GM23338 (cell line): Measurements from ENCODE around the gene GPX1. TPM values are rescaled to one million over a fixed set of nuclear protein-coding genes. Genes with fewer than 3 reads are reported as not detected.

Experiments
- ATAC-seq: fragments of 200-7000 bp; cut with Tn5 transposase; 3 replicates; pipeline ENCODE4 v1.9.1; 2020
- DNase-seq: peaks from one replicate; pipeline ENCODE4 v3.0.0-alpha.2; 2015; ENCODE audit warnings: low spot score
- H2AFZ ChIP-seq: fragments of 200-600 bp; sonication (generic); 2 replicates; pipeline ENCODE4 v1.8.0; 2016; ENCODE audit warnings: antibody characterized with exemption, mild to moderate bottlenecking, moderate library complexity
- H3F3A ChIP-seq: fragments of 200-600 bp; sonication (generic); replicated peaks from 2 replicates; pipeline ENCODE4 v1.8.0; 2017; ENCODE audit warnings: antibody characterized with exemption, mixed run types, low read depth
- H3K27ac ChIP-seq: fragments of 200-600 bp; sonication (generic); 2 replicates; pipeline ENCODE4 v1.6.1; 2016; ENCODE audit warnings: low read depth
- H3K27me3 ChIP-seq: fragments of 200-600 bp; sonication (generic); 2 replicates; pipeline ENCODE4 v1.8.0; 2016; ENCODE audit warnings: mild to moderate bottlenecking, mixed run types, moderate library complexity; ENCODE audit not compliant: insufficient read depth
- H3K36me3 ChIP-seq: fragments of 200-600 bp; sonication (generic); 2 replicates; pipeline ENCODE4 v1.8.0; 2016; ENCODE audit warnings: mild to moderate bottlenecking; ENCODE audit not compliant: insufficient read depth
- H3K4me1 ChIP-seq: fragments of 200-600 bp; sonication (generic); 2 replicates; pipeline ENCODE4 v1.8.0; 2016; ENCODE audit warnings: mild to moderate bottlenecking, moderate library complexity; ENCODE audit not compliant: insufficient read depth
- H3K4me2 ChIP-seq: fragments of 200-600 bp; sonication (generic); 2 replicates; pipeline ENCODE4 v1.7.1; 2017; ENCODE audit warnings: mixed run types
- H3K4me3 ChIP-seq: fragments of 200-600 bp; sonication (generic); 2 replicates; pipeline ENCODE4 v1.6.1; 2016; ENCODE audit warnings: mixed run types
- H3K79me2 ChIP-seq: fragments of 200-600 bp; sonication (generic); replicated peaks from 2 replicates; pipeline ENCODE4 v1.8.0; 2017; ENCODE audit warnings: mild to moderate bottlenecking; ENCODE audit not compliant: insufficient read depth
- H3K9me2 ChIP-seq: fragments of 200-600 bp; sonication (generic); 2 replicates; pipeline ENCODE4 v1.8.0; 2017; ENCODE audit not compliant: insufficient read depth
- H4K20me1 ChIP-seq: fragments of 200-600 bp; sonication (generic); replicated peaks from 2 replicates; pipeline ENCODE4 v1.8.0; 2017; ENCODE audit warnings: mild to moderate bottlenecking; ENCODE audit not compliant: insufficient read depth
- H3K27ac Mint-ChIP-seq: 2 replicates; pipeline ENCODE4 v1.8.0; 2020; ENCODE audit warnings: inconsistent platforms, mild to moderate bottlenecking, moderate library complexity, mixed read lengths
- H3K27me3 Mint-ChIP-seq: 3 replicates; pipeline ENCODE4 v1.8.0; 2022; ENCODE audit warnings: low read depth, mild to moderate bottlenecking, moderate library complexity, mixed read lengths, inconsistent platforms; ENCODE audit not compliant: insufficient read depth, poor library complexity
- H3K36me3 Mint-ChIP-seq: 3 replicates; pipeline ENCODE4 v1.8.0; 2021; ENCODE audit warnings: low read depth, mild to moderate bottlenecking, inconsistent platforms, moderate library complexity, mixed read lengths
- H3K4me1 Mint-ChIP-seq: 3 replicates; pipeline ENCODE4 v1.8.0; 2020; ENCODE audit warnings: mild to moderate bottlenecking, inconsistent platforms, mixed read lengths
- H3K4me3 Mint-ChIP-seq: 3 replicates; pipeline ENCODE4 v1.8.0; 2021; ENCODE audit warnings: moderate library complexity, mild to moderate bottlenecking, inconsistent platforms, mixed read lengths
- H3K9me3 Mint-ChIP-seq: 3 replicates; pipeline ENCODE4 v1.8.0; 2020; ENCODE audit warnings: moderate library complexity, mild to moderate bottlenecking, inconsistent platforms, mixed read lengths
- CTCF ChIP-seq, 2 experiments: fragments of 200-600 bp in 1 of 2; sonication (generic) in 1 of 2; conservative IDR thresholded peaks; 2 replicates each; pipeline versions ENCODE4 v1.5.1 to v1.6.1; 2016 to 2017; ENCODE audit warnings: antibody characterized with exemption in 2 of 2, low read depth in 2 of 2, mild to moderate bottlenecking in 2 of 2, moderate library complexity in 1 of 2
- ETS1 ChIP-seq: IDR thresholded peaks from 2 replicates; pipeline ENCODE4 v1.6.1; 2016; ENCODE audit warnings: antibody characterized with exemption
- EZH2 ChIP-seq: fragments of 200-600 bp; sonication (generic); IDR thresholded peaks from one replicate; pipeline ENCODE4 v1.8.0; 2017; ENCODE audit warnings: antibody characterized with exemption, mild to moderate bottlenecking, low read depth; ENCODE audit not compliant: unreplicated experiment
- EZH2phosphoT487 ChIP-seq: fragments of 200-600 bp; sonication (generic); IDR thresholded peaks from one replicate; pipeline ENCODE4 v1.8.1; 2018; ENCODE audit warnings: antibody characterized with exemption; ENCODE audit not compliant: unreplicated experiment
- JUNB ChIP-seq: IDR thresholded peaks from one replicate; pipeline ENCODE4 v1.6.1; 2016; ENCODE audit warnings: antibody characterized with exemption; ENCODE audit not compliant: unreplicated experiment
- NANOG ChIP-seq: IDR thresholded peaks from 2 replicates; pipeline ENCODE4 v1.6.1; 2016; ENCODE audit warnings: antibody characterized with exemption, borderline replicate concordance
- POLR2AphosphoS5 ChIP-seq: IDR thresholded peaks from 2 replicates; pipeline ENCODE4 v1.6.1; 2016; ENCODE audit warnings: antibody characterized with exemption, low read depth
- REST ChIP-seq: IDR thresholded peaks from one replicate; pipeline ENCODE4 v1.6.1; 2018; ENCODE audit warnings: antibody characterized with exemption; ENCODE audit not compliant: unreplicated experiment
- STAT1 ChIP-seq: IDR thresholded peaks from one replicate; pipeline ENCODE4 v1.6.1; 2016; ENCODE audit warnings: antibody characterized with exemption; ENCODE audit not compliant: unreplicated experiment
- ZNF114 ChIP-seq: fragments of 250-450 bp; sonication (Bioruptor Pico); IDR thresholded peaks from 2 replicates; pipeline ENCODE4 v1.5.0; 2020; ENCODE audit warnings: mild to moderate bottlenecking, moderate library complexity
- ZNF331 ChIP-seq: fragments of 250-450 bp; sonication (Bioruptor Pico); IDR thresholded peaks from 2 replicates; pipeline ENCODE4 v1.5.0; 2020; ENCODE audit warnings: low read depth, mild to moderate bottlenecking, moderate library complexity
- polyA plus RNA-seq: library from polyadenylated mRNA; unstranded; fragments of >200 nt; fragmentation: Nextera tagmentation; extraction: Ambion mirVana; gene quantifications from 2 replicates; pipeline ENCODE4 v1.2.1, GENCODE V29; 2016
- total RNA-seq: library from RNA; depleted of rRNA; stranded (reverse); fragments of >200 nt; shearing (Covaris generic); gene quantifications from 2 replicates; pipeline ENCODE4 v1.2.3, GENCODE V29; 2014

Gene GPX1
- total and polyA plus RNA-seq, 2 experiments from 2014 or later: 247 to 394 TPM

- peaks cover 2% of the 10 kb centered on the region for H3K27me3 Mint-ChIP-seq
- DNase-seq (no peak), ATAC-seq (no peak)
- H3K36me3 Mint-ChIP-seq: peaks cover 53% of the 10 kb centered on the region; the same call in 2 of the 3 replicates
- Histone ChIP-seq H4K20me1 (no peaks in the 10 kb centered on the region), H3K4me1 (0 out of 2 replicates have a peak, but pooled peaks cover 1% of the 10 kb centered on the region), H3K36me3 (no peaks in the 10 kb centered on the region), H3K4me2 (no peak overlapping the region), H3K79me2 (peaks cover 22% of the 10 kb centered on the region), H3K4me3 (no peak overlapping the region), H2AFZ (no peak overlapping the region), H3K27ac (no peak overlapping the region), H3F3A (0 out of 2 replicates have a peak, but pooled peaks cover 2% of the 10 kb centered on the region), H3K27me3 (no peaks in the 10 kb centered on the region), H3K9me2 (no peaks in the 10 kb centered on the region)
- TF ChIP-seq ZNF331 (CRISPR knock-in tag): no peak
- no peak for TF ChIP-seq POLR2AphosphoS5
- TF ChIP-seq REST: no peak
- no peak for TF ChIP-seq NANOG
- no peak for TF ChIP-seq STAT1
- no peak overlapping the region for H3K27ac Mint-ChIP-seq
- no peak overlapping the region for H3K4me3 Mint-ChIP-seq
- H3K4me1 Mint-ChIP-seq: peaks cover 4% of the 10 kb centered on the region; the same call in 2 of the 3 replicates
- no peaks in the 10 kb centered on the region; the same call in 2 of the 3 replicates for H3K9me3 Mint-ChIP-seq
These were observed 24.1 kb downstream of the GPX1 start for GRCh38 chr3:49333916-49334633.

GRCh38 chr3:49333091-49333490 lies 25.1 kb downstream of the GPX1 start:
- H2AFZ ChIP-seq: no peak overlapping the region
- H3K4me1 ChIP-seq: no peaks in the 10 kb centered on the region
- no peak for DNase-seq
- Mint-ChIP-seq H3K4me3 (no peak overlapping the region), H3K36me3 (peaks cover 58% of the 10 kb centered on the region; the same call in 2 of the 3 replicates), H3K27me3 (peaks cover 2% of the 10 kb centered on the region), H3K4me1 (peaks cover under 1% of the 10 kb centered on the region; the same call in 1 of the 3 replicates), H3K27ac (no peak overlapping the region), H3K9me3 (no peaks in the 10 kb centered on the region)
- H3F3A ChIP-seq: 0 out of 2 replicates have a peak, but pooled peaks cover 2% of the 10 kb centered on the region
- no peaks in the 10 kb centered on the region for H4K20me1 ChIP-seq
- H3K79me2 ChIP-seq: peaks cover 13% of the 10 kb centered on the region
- no peaks in the 10 kb centered on the region for H3K36me3 ChIP-seq
- no peak for ATAC-seq
- H3K4me2 ChIP-seq: no peak overlapping the region
- no peak overlapping the region for H3K27ac ChIP-seq
- H3K9me2 ChIP-seq: no peaks in the 10 kb centered on the region
- no peak overlapping the region for H3K4me3 ChIP-seq
- H3K27me3 ChIP-seq: no peaks in the 10 kb centered on the region
- TF ChIP-seq STAT1 (no peak), JUNB (no peak), CTCF (conservative IDR thresholded peaks at IDR 0.05; ENCODE audit: low read depth in 2 of 2) (no peak), POLR2AphosphoS5 (no peak), REST (no peak), ZNF114 (CRISPR knock-in tag) (no peak), EZH2phosphoT487 (no peak), ETS1 (no peak), ZNF331 (CRISPR knock-in tag) (no peak), EZH2 (no peak), NANOG (no peak)
